Measurements from ENCODE around the gene THAP7. TPM values are rescaled to one million over a fixed set of nuclear protein-coding genes. Genes with fewer than 3 reads are reported as not detected.

Gene THAP7
- total and polyA plus RNA-seq, 2 donors (not counting 1 experiment from before 2014, with no cell fraction given) = 37.7 to 70.1 TPM

DNA sequence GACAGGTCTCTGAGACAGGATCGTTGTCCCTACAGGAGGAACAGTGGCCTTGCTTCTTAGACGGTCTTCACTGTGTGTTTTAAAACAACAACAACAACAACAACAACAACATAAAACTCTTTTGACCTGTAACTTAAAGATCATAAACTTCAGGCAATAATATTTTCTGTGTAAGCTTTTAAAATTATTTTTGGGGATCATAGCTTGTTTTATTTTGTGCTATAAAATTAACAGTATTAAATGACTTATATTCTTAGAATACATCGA, 48.6 kb downstream of the THAP7 start:
- Mint-ChIP-seq H3K9me3 (ENCODE audit: insufficient read depth) (no peaks in the 10 kb centered on the region), H3K4me1 (peaks cover 15% of the 10 kb centered on the region), H3K27me3 (peaks cover 4% of the 10 kb centered on the region), H3K27ac (no peak overlapping the region), H3K4me3 (no peak overlapping the region)
- DNase-seq (no peak), ATAC-seq (ENCODE audit: low read depth) (no peak)
- no peak for TF ChIP-seq EZH2 (IDR thresholded peaks at IDR 0.05; ENCODE audit: borderline replicate concordance, insufficient read depth, low read depth, low read length, poor library complexity, severe bottlenecking)
- TF ChIP-seq, protein P1, sequence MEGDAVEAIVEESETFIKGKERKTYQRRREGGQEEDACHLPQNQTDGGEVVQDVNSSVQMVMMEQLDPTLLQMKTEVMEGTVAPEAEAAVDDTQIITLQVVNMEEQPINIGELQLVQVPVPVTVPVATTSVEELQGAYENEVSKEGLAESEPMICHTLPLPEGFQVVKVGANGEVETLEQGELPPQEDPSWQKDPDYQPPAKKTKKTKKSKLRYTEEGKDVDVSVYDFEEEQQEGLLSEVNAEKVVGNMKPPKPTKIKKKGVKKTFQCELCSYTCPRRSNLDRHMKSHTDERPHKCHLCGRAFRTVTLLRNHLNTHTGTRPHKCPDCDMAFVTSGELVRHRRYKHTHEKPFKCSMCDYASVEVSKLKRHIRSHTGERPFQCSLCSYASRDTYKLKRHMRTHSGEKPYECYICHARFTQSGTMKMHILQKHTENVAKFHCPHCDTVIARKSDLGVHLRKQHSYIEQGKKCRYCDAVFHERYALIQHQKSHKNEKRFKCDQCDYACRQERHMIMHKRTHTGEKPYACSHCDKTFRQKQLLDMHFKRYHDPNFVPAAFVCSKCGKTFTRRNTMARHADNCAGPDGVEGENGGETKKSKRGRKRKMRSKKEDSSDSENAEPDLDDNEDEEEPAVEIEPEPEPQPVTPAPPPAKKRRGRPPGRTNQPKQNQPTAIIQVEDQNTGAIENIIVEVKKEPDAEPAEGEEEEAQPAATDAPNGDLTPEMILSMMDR (IDR thresholded peaks at IDR 0.05) = no peak
- ChIA-PET CTCF (interaction anchor here (0.6 kb wide), 1 partner anchor 711 kb away, joined by 3 read pairs; no protein-coding TSS in a partner anchor), POLR2A (no interaction called here)
- peaks cover 0 to 16% (median 5%) of the 10 kb centered on the region in 4 experiments for H3K27me3 ChIP-seq (replicated peaks in 1 of 4; ENCODE audit: control extremely low read depth in 1 of 4, control insufficient read depth in 3 of 4, insufficient read depth in 4 of 4, low read length in 3 of 4)
- no CpG with 5 or more reads among the region's 3 CpGs for WGBS (ENCODE audit: insufficient coverage)
- peaks cover 15 to 17% of the 10 kb centered on the region in 2 donors for H3K4me1 ChIP-seq (ENCODE audit: control insufficient read depth in 2 of 2, insufficient read depth in 2 of 2, low read length in 2 of 2)
- no peak overlapping the region for H3K27ac ChIP-seq (ENCODE audit: low read length in 2 of 2)
- H2AFZ ChIP-seq (ENCODE audit: insufficient read depth, low read depth, low read length, poor library complexity, severe bottlenecking) = no peak overlapping the region
- no peak overlapping the region for H3K4me3 ChIP-seq (ENCODE audit: control extremely low read depth in 1 of 5, extremely low read depth in 1 of 5, insufficient read depth in 1 of 5, low read depth in 2 of 5, low read length in 4 of 5)
- intact Hi-C loops (cut with micrococcal nuclease) = no loop called here
- peaks cover 46% of the 10 kb centered on the region for H4K20me1 ChIP-seq (ENCODE audit: control insufficient read depth, insufficient read depth, low read length, poor library complexity, severe bottlenecking)
- H3K79me2 ChIP-seq (ENCODE audit: control insufficient read depth, insufficient read depth, low read length) = peaks cover 25% of the 10 kb centered on the region
- no peaks in the 10 kb centered on the region for H3K9me3 ChIP-seq (ENCODE audit: control extremely low read depth in 1 of 3, control insufficient read depth in 2 of 3, insufficient read depth in 1 of 3, low read length in 2 of 3)
- H3K4me2 ChIP-seq (replicated peaks; ENCODE audit: low read depth, low read length, poor library complexity, severe bottlenecking) = no peak overlapping the region
- peaks cover 4 to 46% of the 10 kb centered on the region in 2 experiments for H3K36me3 ChIP-seq (replicated peaks in 1 of 2; ENCODE audit: control extremely low read depth in 1 of 2, control insufficient read depth in 1 of 2, extremely low read depth in 1 of 2, insufficient read depth in 2 of 2, low read length in 1 of 2)
- no peak overlapping the region for H3K9ac ChIP-seq (ENCODE audit: low read length)

DNA sequence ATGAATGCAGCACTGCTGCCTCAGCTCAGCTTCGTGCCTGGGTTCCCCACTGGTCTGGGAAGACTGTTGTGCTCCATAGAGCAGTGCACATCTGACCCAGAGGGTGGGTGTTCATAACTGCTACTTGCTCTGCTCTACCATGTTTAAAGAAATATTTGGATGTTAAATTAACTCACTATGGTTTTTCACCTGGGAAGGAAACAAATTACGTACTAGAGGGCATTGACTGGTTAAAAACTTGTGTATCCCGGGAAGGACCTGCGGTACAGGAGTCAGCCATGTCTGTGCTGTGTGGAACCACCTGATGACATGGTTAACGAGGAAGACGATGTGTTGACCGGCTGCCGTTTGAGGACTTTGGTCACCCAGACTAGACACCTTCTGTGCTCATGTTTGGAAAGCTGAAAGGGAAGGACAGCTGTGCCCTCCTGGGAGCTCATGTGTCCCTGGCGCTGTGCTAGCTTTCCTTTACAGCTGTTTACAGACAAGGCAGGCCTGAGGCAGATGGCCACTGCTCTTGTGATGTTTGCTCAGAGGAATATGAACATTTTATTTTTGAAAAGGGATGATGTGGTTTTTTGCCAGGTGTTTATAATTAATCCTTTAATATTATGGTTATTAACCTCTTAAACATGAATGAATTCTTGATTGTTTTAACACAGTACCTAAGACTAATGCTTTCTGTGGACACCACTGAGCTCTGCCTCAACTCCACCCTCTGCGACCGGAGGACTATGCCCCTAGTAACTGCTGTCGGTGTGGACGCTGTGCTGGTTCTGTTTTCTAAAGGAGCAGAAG, 49.2 kb downstream of the THAP7 start:
- POLR2A ChIA-PET = no interaction called here
- WGBS (ENCODE audit: insufficient coverage) = over 99% methylated on average over 12 of the region's 13 CpGs
- Histone ChIP-seq H3K27me3 (replicated peaks in 1 of 4; ENCODE audit: control extremely low read depth in 1 of 4, control insufficient read depth in 3 of 4, insufficient read depth in 4 of 4, low read length in 3 of 4) (peaks cover 0 to 11% (median 2%) of the 10 kb centered on the region in 4 experiments), H4K20me1 (ENCODE audit: control insufficient read depth, insufficient read depth, low read length, poor library complexity, severe bottlenecking) (peaks cover 51% of the 10 kb centered on the region), H2AFZ (ENCODE audit: insufficient read depth, low read depth, low read length, poor library complexity, severe bottlenecking) (no peak overlapping the region), H3K4me2 (replicated peaks; ENCODE audit: low read depth, low read length, poor library complexity, severe bottlenecking) (no peak overlapping the region), H3K9ac (ENCODE audit: low read length) (no peak overlapping the region), H3K4me1 (ENCODE audit: control insufficient read depth in 2 of 2, insufficient read depth in 2 of 2, low read length in 2 of 2) (peaks cover 9 to 11% of the 10 kb centered on the region in 2 donors), H3K9me3 (ENCODE audit: control extremely low read depth in 1 of 3, control insufficient read depth in 2 of 3, insufficient read depth in 1 of 3, low read length in 2 of 3) (no peaks in the 10 kb centered on the region), H3K27ac (ENCODE audit: low read length in 2 of 2) (no peak overlapping the region), H3K79me2 (ENCODE audit: control insufficient read depth, insufficient read depth, low read length) (peaks cover 30% of the 10 kb centered on the region), H3K4me3 (ENCODE audit: control extremely low read depth in 1 of 5, extremely low read depth in 1 of 5, insufficient read depth in 1 of 5, low read depth in 2 of 5, low read length in 4 of 5) (no peak overlapping the region), H3K36me3 (replicated peaks in 1 of 2; ENCODE audit: control extremely low read depth in 1 of 2, control insufficient read depth in 1 of 2, extremely low read depth in 1 of 2, insufficient read depth in 2 of 2, low read length in 1 of 2) (peaks cover 4 to 49% of the 10 kb centered on the region in 2 experiments)
- DNase-seq (no peak), ATAC-seq (ENCODE audit: low read depth) (no peak)
- no peak overlapping the region for H3K27ac Mint-ChIP-seq
- H3K4me3 Mint-ChIP-seq = no peak overlapping the region
- TF ChIP-seq EZH2 (IDR thresholded peaks at IDR 0.05; ENCODE audit: borderline replicate concordance, insufficient read depth, low read depth, low read length, poor library complexity, severe bottlenecking) = no peak
- TF ChIP-seq, protein P1 (IDR thresholded peaks at IDR 0.05) = no peak
- CTCF ChIA-PET = interaction anchor here (0.6 to 0.7 kb wide), 2 partner anchors 15 to 712 kb away, joined by 3 read pairs; no protein-coding TSS in a partner anchor
- H3K9me3 Mint-ChIP-seq (ENCODE audit: insufficient read depth) = no peaks in the 10 kb centered on the region
- peaks cover 9% of the 10 kb centered on the region for H3K4me1 Mint-ChIP-seq
- intact Hi-C loops (cut with micrococcal nuclease) = no loop called here
- no peaks in the 10 kb centered on the region for H3K27me3 Mint-ChIP-seq
